Measurements from ENCODE around the gene ATF4.

DNA sequence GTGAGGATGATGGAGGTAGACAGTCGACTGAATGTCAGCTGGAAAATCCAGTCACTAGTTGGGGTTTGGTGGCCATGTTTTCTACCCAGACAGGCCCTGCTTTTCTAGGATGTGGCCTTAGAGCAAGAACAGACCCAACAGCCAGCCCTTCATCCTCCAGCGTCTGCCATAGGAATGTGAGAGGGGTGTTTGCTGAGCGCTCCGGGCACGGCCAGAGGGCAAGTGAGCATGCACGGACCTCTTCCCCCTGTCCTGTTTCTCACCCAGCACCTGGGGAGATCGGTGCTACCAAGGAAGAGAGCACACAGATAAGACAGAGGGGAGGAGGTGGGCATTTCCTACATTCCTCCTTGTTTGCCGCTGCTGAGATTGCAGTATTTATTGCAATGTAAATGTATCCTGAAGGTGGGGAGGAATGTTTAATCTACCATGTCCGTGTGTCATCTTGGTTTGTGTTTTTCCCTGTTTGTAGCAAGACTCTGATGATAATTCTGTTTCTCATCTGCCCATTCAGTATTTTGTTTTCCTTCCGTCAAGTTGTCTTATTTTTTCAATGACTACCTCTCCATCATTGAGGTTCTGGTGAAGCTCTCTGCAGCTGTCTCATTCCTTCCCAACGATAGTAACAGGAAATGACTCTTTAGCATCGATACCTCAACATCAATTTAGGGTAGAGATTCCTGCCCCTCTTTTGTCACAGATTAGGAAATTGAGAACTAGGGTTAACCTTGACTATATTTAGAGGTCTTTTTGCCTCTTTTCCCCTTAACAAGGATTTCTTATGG lies 4.9 kb upstream of the ATF4 start:
- TF ChIP-seq, protein P1, sequence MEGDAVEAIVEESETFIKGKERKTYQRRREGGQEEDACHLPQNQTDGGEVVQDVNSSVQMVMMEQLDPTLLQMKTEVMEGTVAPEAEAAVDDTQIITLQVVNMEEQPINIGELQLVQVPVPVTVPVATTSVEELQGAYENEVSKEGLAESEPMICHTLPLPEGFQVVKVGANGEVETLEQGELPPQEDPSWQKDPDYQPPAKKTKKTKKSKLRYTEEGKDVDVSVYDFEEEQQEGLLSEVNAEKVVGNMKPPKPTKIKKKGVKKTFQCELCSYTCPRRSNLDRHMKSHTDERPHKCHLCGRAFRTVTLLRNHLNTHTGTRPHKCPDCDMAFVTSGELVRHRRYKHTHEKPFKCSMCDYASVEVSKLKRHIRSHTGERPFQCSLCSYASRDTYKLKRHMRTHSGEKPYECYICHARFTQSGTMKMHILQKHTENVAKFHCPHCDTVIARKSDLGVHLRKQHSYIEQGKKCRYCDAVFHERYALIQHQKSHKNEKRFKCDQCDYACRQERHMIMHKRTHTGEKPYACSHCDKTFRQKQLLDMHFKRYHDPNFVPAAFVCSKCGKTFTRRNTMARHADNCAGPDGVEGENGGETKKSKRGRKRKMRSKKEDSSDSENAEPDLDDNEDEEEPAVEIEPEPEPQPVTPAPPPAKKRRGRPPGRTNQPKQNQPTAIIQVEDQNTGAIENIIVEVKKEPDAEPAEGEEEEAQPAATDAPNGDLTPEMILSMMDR (IDR thresholded peaks at IDR 0.05) = no peak
- TF ChIP-seq POLR2A (IDR thresholded peaks at IDR 0.05) = no peak
